22Rv1 (cell line): ENCODE data around the gene PPP1R13B.
"Not testable (repeated sequence)": the region's sequence is repeated elsewhere in the genome, so short reads cannot be mapped to it uniquely, and the experiment has no call there.

Experiments
- H3K27ac ChIP-seq: fragments of 450-650 bp; 2 replicates; pipeline ENCODE4 v1.5.1; 2017
- CTCF ChIP-seq: fragments of 450-650 bp; IDR thresholded peaks from 2 replicates; pipeline ENCODE4 v1.5.1; 2017; ENCODE audit warnings: mild to moderate bottlenecking
- ZFX ChIP-seq: fragments of 450-650 bp; IDR thresholded peaks from 2 replicates; pipeline ENCODE4 v1.6.1; 2017; ENCODE audit warnings: antibody characterized with exemption, borderline replicate concordance

PPP1R13B gene

GRCh38 chr14:103848175-103849077 is 1.1 kb upstream of the PPP1R13B start:
- TF ChIP-seq CTCF (no peak), ZFX (no peak)
- H3K27ac ChIP-seq, result peak overlapping the region; percentile 87

GRCh38 chr14:103846543-103847450 is 578 bp downstream of the PPP1R13B start:
- TF ChIP-seq CTCF, result no peak
- no peak for TF ChIP-seq ZFX
- H3K27ac ChIP-seq, result peak overlapping the region; percentile 87

- peak overlapping the region; percentile 87; the same call in 1 of the 2 replicates for H3K27ac ChIP-seq
- TF ChIP-seq CTCF (no peak), ZFX (no peak)
Measured at GRCh38 chr14:103846097-103846496, 1.3 kb downstream of the PPP1R13B start.

GRCh38 chr14:103845327-103845726 is 2.0 kb downstream of the PPP1R13B start:
- TF ChIP-seq CTCF (no peak), ZFX (no peak)
- no peak overlapping the region for H3K27ac ChIP-seq

GRCh38 chr14:103841265-103841664 is 6.1 kb downstream of the PPP1R13B start:
- not testable (repeated sequence) for H3K27ac ChIP-seq

GRCh38 chr14:103840014-103840413 is 7.4 kb downstream of the PPP1R13B start:
- TF ChIP-seq ZFX (no peak), CTCF (no peak)
- no peak overlapping the region for H3K27ac ChIP-seq

GRCh38 chr14:103839579-103839978 is 7.8 kb downstream of the PPP1R13B start:
- TF ChIP-seq CTCF (no peak), ZFX (no peak)
- H3K27ac ChIP-seq, result no peak overlapping the region
